ENCODE results near the gene THRAP3. TPM values are rescaled to one million over a fixed set of nuclear protein-coding genes. Genes with fewer than 3 reads are reported as not detected.

The THRAP3 gene
- total RNA-seq, 1 experiment from 2014 or later = 160 TPM

- no peak for TF ChIP-seq CDX4 (CRISPR knock-in tag; IDR thresholded peaks at IDR 0.05; ENCODE audit: borderline replicate concordance)
- no peak for TF ChIP-seq AFF4 (CRISPR knock-in tag; IDR thresholded peaks at IDR 0.05; ENCODE audit: borderline replicate concordance)
- TF ChIP-seq GABPB1 (CRISPR knock-in tag; IDR thresholded peaks at IDR 0.05) = peak; percentile 76
- TF ChIP-seq PRRX2 (CRISPR knock-in tag; IDR thresholded peaks at IDR 0.05) = no peak
Measured at GRCh38 chr1:36223996-36224536, at the start of gene THRAP3 (continued).

GRCh38 chr1:36174713-36175112 is 49.5 kb upstream of the THRAP3 start:
- Mint-ChIP-seq H3K4me3 (no peak overlapping the region), H3K4me1 (peaks cover 22% of the 10 kb centered on the region), H3K36me3 (peaks cover 25% of the 10 kb centered on the region), H3K27me3 (ENCODE audit: low read depth) (no peaks in the 10 kb centered on the region), H3K9me3 (no peaks in the 10 kb centered on the region), H3K27ac (no peak overlapping the region)
- ATAC-seq = no peak
- ChIA-PET CTCF (interaction anchor here (2.3 kb wide), 1 partner anchor 13 kb away, joined by 16 read pairs; no protein-coding TSS in a partner anchor), POLR2A (no interaction called here)
- TF ChIP-seq AFF4 (CRISPR knock-in tag; IDR thresholded peaks at IDR 0.05; ENCODE audit: borderline replicate concordance) (no peak), OVOL2 (CRISPR knock-in tag; IDR thresholded peaks at IDR 0.05; ENCODE audit: borderline replicate concordance) (no peak), NFE2L1 (CRISPR knock-in tag; IDR thresholded peaks at IDR 0.05) (no peak), FOXJ3 (CRISPR knock-in tag; IDR thresholded peaks at IDR 0.05; ENCODE audit: borderline replicate concordance) (no peak), PREB (CRISPR knock-in tag; IDR thresholded peaks at IDR 0.05; ENCODE audit: borderline replicate concordance) (no peak), ETV6 (CRISPR knock-in tag; IDR thresholded peaks at IDR 0.05) (no peak), CREB1 (CRISPR knock-in tag; IDR thresholded peaks at IDR 0.05) (no peak), E2F1 (CRISPR knock-in tag; IDR thresholded peaks at IDR 0.05) (no peak), SOX15 (CRISPR knock-in tag; IDR thresholded peaks at IDR 0.05) (no peak), NR1H2 (CRISPR knock-in tag; IDR thresholded peaks at IDR 0.05) (no peak), GTF2I (CRISPR knock-in tag; conservative IDR thresholded peaks at IDR 0.05) (no peak), USF1 (CRISPR knock-in tag; IDR thresholded peaks at IDR 0.05) (no peak), ZNF138 (CRISPR knock-in tag; conservative IDR thresholded peaks at IDR 0.05) (no peak), RORB (CRISPR knock-in tag; IDR thresholded peaks at IDR 0.05) (no peak)
- no peak for DNase-seq (ENCODE audit: low spot score)
